Measurements from ENCODE around the gene HOXA9.

GRCh38 chr7:27193335-27194001 lies 28.1 kb upstream of the HOXA9 start:
- TF ChIP-seq MAFK (IDR thresholded peaks at IDR 0.05; ENCODE audit: partially characterized antibody) (no peak), MAX (IDR thresholded peaks at IDR 0.05) (no peak), REST (IDR thresholded peaks at IDR 0.05) (no peak), E2F6 (IDR thresholded peaks at IDR 0.05; ENCODE audit: borderline replicate concordance, low read depth) (no peak), CTCF (IDR thresholded peaks at IDR 0.05) (no peak), PHF8 (IDR thresholded peaks at IDR 0.05; ENCODE audit: borderline replicate concordance, low read depth) (no peak), RFX5 (IDR thresholded peaks at IDR 0.05) (no peak), SMC3 (IDR thresholded peaks at IDR 0.05) (no peak), JUN (IDR thresholded peaks at IDR 0.05) (no peak), RAD21 (conservative IDR thresholded peaks at IDR 0.05 in 1 of 2, IDR thresholded peaks at IDR 0.05 in 1 of 2) (no peak), NR3C1 (IDR thresholded peaks at IDR 0.05) (no peak), RARB (CRISPR knock-in tag; IDR thresholded peaks at IDR 0.05) (no peak), MYC (IDR thresholded peaks at IDR 0.05; ENCODE audit: borderline replicate concordance, low read length) (no peak)

All from A549 (cell line).